Panc1 (cell line): ENCODE measurements around the gene TMTC3. TPM values are rescaled to one million over a fixed set of nuclear protein-coding genes. Genes with fewer than 3 reads are reported as not detected.

Experiments
- ATAC-seq: fragments of 200-7000 bp; cut with Tn5 transposase; 2 replicates; pipeline ENCODE4 v1.9.1; 2020; ENCODE audit warnings: mild to moderate bottlenecking, moderate library complexity
- BruUV-seq: library from RNA; stranded (reverse); fragments of 400-500 nt; replicated peaks from 2 replicates; lab custom pipeline; 2021; lab: Mats Ljungman, UMichigan
- CTCF ChIA-PET: fragments of 300-600 bp; sonication (Branson Sonifier 250); formaldehyde crosslinking; loops from one replicate; lab custom pipeline; 2022; ENCODE audit warnings: antibody characterized with exemption; lab: Charles Lee
- POLR2A ChIA-PET: fragments of 300-600 bp; sonication (Branson Sonifier 250); formaldehyde crosslinking; loops from one replicate; lab custom pipeline; 2022; ENCODE audit warnings: antibody characterized with exemption; lab: Charles Lee
- DNase-seq: peaks from one replicate; pipeline ENCODE4 v3.0.0-alpha.2; 2010; ENCODE audit warnings: low read depth, low spot score
- H3K27ac ChIP-seq: 2 replicates; pipeline ENCODE4 v1.5.1; 2011; ENCODE audit warnings: mild to moderate bottlenecking, low read length, inconsistent platforms
- H3K27me3 ChIP-seq: fragments of 200-500 bp; sonication (Bioruptor generic); 2 replicates; pipeline ENCODE4 v1.6.0; 2014; ENCODE audit warnings: low read length, inconsistent platforms; ENCODE audit not compliant: control insufficient read depth, insufficient read depth
- H3K36me3 ChIP-seq: fragments of 200-500 bp; sonication (Bioruptor generic); 2 replicates; pipeline ENCODE4 v1.5.1; 2014; ENCODE audit warnings: inconsistent platforms, mild to moderate bottlenecking, low read length, moderate library complexity; ENCODE audit not compliant: control insufficient read depth, insufficient read depth
- H3K4me1 ChIP-seq: 2 replicates; pipeline ENCODE4 v1.5.1; 2011; ENCODE audit warnings: inconsistent platforms, mild to moderate bottlenecking, low read length, moderate library complexity; ENCODE audit not compliant: control insufficient read depth, insufficient read depth
- H3K4me3 ChIP-seq, 2 experiments: 2 replicates each; pipeline ENCODE4 v1.5.1; 2011 to 2012; ENCODE audit warnings: low read depth in 2 of 2, low read length in 2 of 2, mild to moderate bottlenecking in 2 of 2, inconsistent platforms in 1 of 2, moderate library complexity in 1 of 2
- H3K9me3 ChIP-seq: fragments of 200-500 bp; sonication (Bioruptor generic); 2 replicates; pipeline ENCODE4 v1.5.1; 2014; ENCODE audit warnings: low read depth, mild to moderate bottlenecking, inconsistent platforms, low read length, moderate library complexity; ENCODE audit not compliant: control insufficient read depth, insufficient read depth
- CTCF ChIP-seq: fragments of 450-650 bp; IDR thresholded peaks from 2 replicates; pipeline ENCODE4 v1.5.1; 2017; ENCODE audit warnings: mild to moderate bottlenecking
- POLR2AphosphoS5 ChIP-seq: IDR thresholded peaks from 2 replicates; pipeline ENCODE4 v1.6.1; 2012; ENCODE audit warnings: mild to moderate bottlenecking, low read depth, low read length, moderate library complexity
- REST ChIP-seq, 2 experiments: IDR thresholded peaks; 2 replicates each; pipeline ENCODE4 v1.6.1; 2011 to 2012; ENCODE audit warnings: low read depth in 2 of 2, control low read depth in 1 of 2, low read length in 1 of 2, mild to moderate bottlenecking in 1 of 2, moderate library complexity in 1 of 2; ENCODE audit not compliant: insufficient read depth in 1 of 2
- SIN3A ChIP-seq: IDR thresholded peaks from 2 replicates; pipeline ENCODE4 v1.6.1; 2012; ENCODE audit warnings: low read depth, mild to moderate bottlenecking, low read length, moderate library complexity, borderline replicate concordance; ENCODE audit not compliant: insufficient read depth
- TCF7L2 ChIP-seq: IDR thresholded peaks from 2 replicates; pipeline ENCODE4 v1.6.1; 2011; ENCODE audit warnings: mild to moderate bottlenecking, low read depth, low read length, inconsistent platforms
- in situ Hi-C: cut with HindIII; loops from 2 replicates; pipeline ENCODE4 v1.10.0; 2016; ENCODE audit warnings: low sequenced_read_pairs, low pct_unique_long_range_greater_than_20kb
- intact Hi-C: fragments of 100-400 bp; cut with micrococcal nuclease; formaldehyde crosslinking; loops from one replicate; pipeline ENCODE4 v1.10.0; 2022; ENCODE audit not compliant: unreplicated experiment
- total RNA-seq: library from RNA; stranded (reverse); gene quantifications from one replicate; pipeline ENCODE4 v1.2.1, GENCODE V29; 2021; ENCODE audit not compliant: unreplicated experiment

The TMTC3 gene
- total RNA-seq, 1 experiment from 2014 or later = 21.6 TPM

- H3K4me1 ChIP-seq = no peaks in the 10 kb centered on the region
- in situ Hi-C loops = no loop called here
- intact Hi-C loops = no loop called here
- CTCF ChIA-PET = no interaction called here
- POLR2A ChIA-PET = no interaction called here
- H3K9me3 ChIP-seq = no peaks in the 10 kb centered on the region
- no peak for ATAC-seq
- no peak for DNase-seq
- TF ChIP-seq TCF7L2 (no peak), CTCF (no peak), SIN3A (no peak), POLR2AphosphoS5 (no peak)
- H3K27me3 ChIP-seq = no peaks in the 10 kb centered on the region
- no peak overlapping the region for H3K4me3 ChIP-seq
- no peaks in the 10 kb centered on the region for H3K36me3 ChIP-seq
- no peak overlapping the region for H3K27ac ChIP-seq
- no TSS peak for BruUV-seq
Observed at GRCh38 chr12:88219861-88220260, 77.8 kb downstream of the TMTC3 start.

- no peak for DNase-seq
- BruUV-seq = no TSS peak
- H3K9me3 ChIP-seq = no peaks in the 10 kb centered on the region
- no peaks in the 10 kb centered on the region for H3K36me3 ChIP-seq
- TF ChIP-seq SIN3A = no peak
- no peak for TF ChIP-seq CTCF
- no peak for TF ChIP-seq POLR2AphosphoS5
- no peak for TF ChIP-seq TCF7L2
- no peak for TF ChIP-seq REST (IDR thresholded peaks at IDR 0.05; ENCODE audit: insufficient read depth in 1 of 2, low read depth in 2 of 2, low read length in 1 of 2)
- H3K27ac ChIP-seq = no peak overlapping the region
- ATAC-seq = no peak
- ChIA-PET POLR2A (interaction anchor here (0.6 kb wide), 1 partner anchor 76 kb away, joined by 3 read pairs; no protein-coding TSS in a partner anchor), CTCF (no interaction called here)
- intact Hi-C loops (no loop called here), in situ Hi-C loops (no loop called here)
- no peaks in the 10 kb centered on the region for H3K4me1 ChIP-seq
- no peak overlapping the region for H3K4me3 ChIP-seq
- no peaks in the 10 kb centered on the region for H3K27me3 ChIP-seq
Observed at GRCh38 chr12:88223519-88223918, 81.4 kb downstream of the TMTC3 start.
